ENCODE data around the gene ADCY9. TPM values are rescaled to one million over a fixed set of nuclear protein-coding genes. Genes with fewer than 3 reads are reported as not detected.

Gene ADCY9
- polyA plus RNA-seq, 1 donor from 2014 or later: 6.3 TPM

DNA sequence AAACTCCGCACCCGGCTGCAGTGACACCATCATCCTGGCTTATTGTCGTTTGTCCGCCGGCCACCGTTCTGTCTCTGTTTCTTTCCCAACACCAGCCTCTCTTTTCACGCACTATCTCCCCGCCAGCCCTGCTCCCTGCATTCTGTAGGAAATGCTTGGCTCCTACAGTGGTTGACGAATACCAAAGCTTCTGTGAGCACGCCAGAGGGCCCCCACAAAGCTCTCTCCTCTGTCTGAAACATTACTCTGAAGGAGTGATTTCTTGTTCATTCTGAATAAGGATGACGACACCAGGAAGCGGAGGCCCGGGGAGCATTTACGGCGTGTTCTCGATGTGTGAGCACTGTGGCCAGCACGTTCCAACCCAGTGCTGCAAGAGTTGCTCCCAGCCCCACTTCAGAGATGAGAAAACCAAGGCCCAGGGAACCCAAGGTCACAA is 58.8 kb downstream of the ADCY9 start:
- H3K36me3 ChIP-seq (ENCODE audit: insufficient read depth, low read length): no peaks in the 10 kb centered on the region

DNA sequence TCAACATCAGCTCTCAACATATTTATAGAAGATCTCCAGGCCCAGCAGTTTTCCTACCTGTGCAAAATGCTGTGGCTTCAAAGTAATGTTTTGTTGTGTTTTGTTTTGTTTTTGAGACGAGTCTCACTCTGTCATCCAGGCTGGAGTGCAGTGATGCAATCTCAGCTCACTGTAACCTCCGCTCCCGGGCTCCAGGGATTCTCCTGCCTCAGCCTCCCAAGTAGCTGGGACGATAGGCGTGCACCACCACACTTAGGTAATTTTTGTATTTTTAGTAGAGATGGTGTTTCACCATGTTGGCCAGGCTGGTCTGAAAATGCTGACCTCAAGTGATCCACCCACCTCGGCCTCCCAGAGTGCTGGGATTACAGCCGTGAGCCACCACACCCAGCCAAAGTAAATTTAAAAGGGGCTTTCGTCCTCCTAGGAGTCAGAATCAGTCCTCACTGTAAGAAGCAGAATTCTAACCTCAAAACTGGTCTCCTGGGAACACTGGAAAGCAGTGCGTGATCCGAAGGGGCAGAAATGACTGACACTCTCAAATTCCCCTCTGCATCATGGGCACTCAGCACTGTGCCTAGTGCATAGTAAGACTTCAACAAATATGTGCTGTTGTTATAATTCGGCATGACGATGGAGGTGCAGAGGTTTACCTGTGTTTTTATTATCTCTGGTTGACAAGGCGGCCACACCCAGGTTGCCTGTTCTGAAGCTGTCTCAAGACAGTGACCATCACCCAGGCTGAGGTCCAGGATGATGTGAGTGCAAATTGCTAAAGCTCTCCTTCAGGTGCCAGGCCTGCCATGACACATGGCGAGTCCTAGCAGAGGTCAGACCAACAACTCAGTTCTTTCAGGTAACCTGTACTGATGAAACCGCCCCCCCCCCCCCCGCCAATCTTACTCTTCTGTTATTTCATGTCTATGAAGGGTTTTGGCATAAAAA is 59.8 kb downstream of the ADCY9 start:
- Histone ChIP-seq H3K27ac (ENCODE audit: low read length) (no peak overlapping the region), H4K20me1 (ENCODE audit: insufficient read depth) (no peaks in the 10 kb centered on the region), H3K36me3 (ENCODE audit: insufficient read depth, low read length) (no peaks in the 10 kb centered on the region), H3K79me2 (replicated peaks; ENCODE audit: insufficient read depth, low read length) (no peaks in the 10 kb centered on the region), H3K9me3 (ENCODE audit: low read length) (peaks cover 4% of the 10 kb centered on the region), H3K9me2 (ENCODE audit: insufficient read depth, low read length) (no peaks in the 10 kb centered on the region), H2AFZ (ENCODE audit: low read depth, low read length) (no peak overlapping the region), H3K27me3 (ENCODE audit: insufficient read depth, low read depth, low read length) (no peaks in the 10 kb centered on the region), H3F3A (ENCODE audit: insufficient read depth, low read length, poor library complexity, severe bottlenecking) (no peaks in the 10 kb centered on the region), H3K4me3 (ENCODE audit: low read length) (no peak overlapping the region), H3K4me2 (ENCODE audit: low read length) (no peak overlapping the region), H3K9ac (ENCODE audit: low read length) (no peak overlapping the region)
- TF ChIP-seq EP300 (conservative IDR thresholded peaks at IDR 0.05; ENCODE audit: poor library complexity, severe bottlenecking) (no peak), MXI1 (conservative IDR thresholded peaks at IDR 0.05; ENCODE audit: poor library complexity, severe bottlenecking) (no peak), RAD21 (conservative IDR thresholded peaks at IDR 0.05) (no peak)

More for the DNA sequence above, 58.8 kb downstream of the ADCY9 start:
- Histone ChIP-seq H3K9me3 (ENCODE audit: low read length) (peaks cover 4% of the 10 kb centered on the region), H2AFZ (ENCODE audit: low read depth, low read length) (no peak overlapping the region), H3K27ac (ENCODE audit: low read length) (no peak overlapping the region), H3K79me2 (replicated peaks; ENCODE audit: insufficient read depth, low read length) (no peaks in the 10 kb centered on the region), H4K20me1 (ENCODE audit: insufficient read depth) (no peaks in the 10 kb centered on the region), H3K27me3 (ENCODE audit: insufficient read depth, low read depth, low read length) (no peaks in the 10 kb centered on the region), H3K4me2 (ENCODE audit: low read length) (no peak overlapping the region), H3F3A (ENCODE audit: insufficient read depth, low read length, poor library complexity, severe bottlenecking) (no peaks in the 10 kb centered on the region), H3K9me2 (ENCODE audit: insufficient read depth, low read length) (no peaks in the 10 kb centered on the region), H3K9ac (ENCODE audit: low read length) (no peak overlapping the region), H3K4me3 (ENCODE audit: low read length) (no peak overlapping the region)
- TF ChIP-seq EP300 (conservative IDR thresholded peaks at IDR 0.05; ENCODE audit: poor library complexity, severe bottlenecking) (no peak), SMC3 (conservative IDR thresholded peaks at IDR 0.05; ENCODE audit: poor library complexity) (no peak), TAF1 (IDR thresholded peaks at IDR 0.05; ENCODE audit: low read depth) (no peak), RAD21 (conservative IDR thresholded peaks at IDR 0.05) (no peak), POLR2AphosphoS5 (IDR thresholded peaks at IDR 0.05) (no peak), EZH2 (IDR thresholded peaks at IDR 0.05; ENCODE audit: borderline replicate concordance, insufficient read depth, low read length, poor library complexity, severe bottlenecking) (no peak), MXI1 (conservative IDR thresholded peaks at IDR 0.05; ENCODE audit: poor library complexity, severe bottlenecking) (no peak)
- TF ChIP-seq, protein P1, sequence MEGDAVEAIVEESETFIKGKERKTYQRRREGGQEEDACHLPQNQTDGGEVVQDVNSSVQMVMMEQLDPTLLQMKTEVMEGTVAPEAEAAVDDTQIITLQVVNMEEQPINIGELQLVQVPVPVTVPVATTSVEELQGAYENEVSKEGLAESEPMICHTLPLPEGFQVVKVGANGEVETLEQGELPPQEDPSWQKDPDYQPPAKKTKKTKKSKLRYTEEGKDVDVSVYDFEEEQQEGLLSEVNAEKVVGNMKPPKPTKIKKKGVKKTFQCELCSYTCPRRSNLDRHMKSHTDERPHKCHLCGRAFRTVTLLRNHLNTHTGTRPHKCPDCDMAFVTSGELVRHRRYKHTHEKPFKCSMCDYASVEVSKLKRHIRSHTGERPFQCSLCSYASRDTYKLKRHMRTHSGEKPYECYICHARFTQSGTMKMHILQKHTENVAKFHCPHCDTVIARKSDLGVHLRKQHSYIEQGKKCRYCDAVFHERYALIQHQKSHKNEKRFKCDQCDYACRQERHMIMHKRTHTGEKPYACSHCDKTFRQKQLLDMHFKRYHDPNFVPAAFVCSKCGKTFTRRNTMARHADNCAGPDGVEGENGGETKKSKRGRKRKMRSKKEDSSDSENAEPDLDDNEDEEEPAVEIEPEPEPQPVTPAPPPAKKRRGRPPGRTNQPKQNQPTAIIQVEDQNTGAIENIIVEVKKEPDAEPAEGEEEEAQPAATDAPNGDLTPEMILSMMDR (IDR thresholded peaks at IDR 0.05; ENCODE audit: poor library complexity, severe bottlenecking): no peak
- TF ChIP-seq, protein P2, sequence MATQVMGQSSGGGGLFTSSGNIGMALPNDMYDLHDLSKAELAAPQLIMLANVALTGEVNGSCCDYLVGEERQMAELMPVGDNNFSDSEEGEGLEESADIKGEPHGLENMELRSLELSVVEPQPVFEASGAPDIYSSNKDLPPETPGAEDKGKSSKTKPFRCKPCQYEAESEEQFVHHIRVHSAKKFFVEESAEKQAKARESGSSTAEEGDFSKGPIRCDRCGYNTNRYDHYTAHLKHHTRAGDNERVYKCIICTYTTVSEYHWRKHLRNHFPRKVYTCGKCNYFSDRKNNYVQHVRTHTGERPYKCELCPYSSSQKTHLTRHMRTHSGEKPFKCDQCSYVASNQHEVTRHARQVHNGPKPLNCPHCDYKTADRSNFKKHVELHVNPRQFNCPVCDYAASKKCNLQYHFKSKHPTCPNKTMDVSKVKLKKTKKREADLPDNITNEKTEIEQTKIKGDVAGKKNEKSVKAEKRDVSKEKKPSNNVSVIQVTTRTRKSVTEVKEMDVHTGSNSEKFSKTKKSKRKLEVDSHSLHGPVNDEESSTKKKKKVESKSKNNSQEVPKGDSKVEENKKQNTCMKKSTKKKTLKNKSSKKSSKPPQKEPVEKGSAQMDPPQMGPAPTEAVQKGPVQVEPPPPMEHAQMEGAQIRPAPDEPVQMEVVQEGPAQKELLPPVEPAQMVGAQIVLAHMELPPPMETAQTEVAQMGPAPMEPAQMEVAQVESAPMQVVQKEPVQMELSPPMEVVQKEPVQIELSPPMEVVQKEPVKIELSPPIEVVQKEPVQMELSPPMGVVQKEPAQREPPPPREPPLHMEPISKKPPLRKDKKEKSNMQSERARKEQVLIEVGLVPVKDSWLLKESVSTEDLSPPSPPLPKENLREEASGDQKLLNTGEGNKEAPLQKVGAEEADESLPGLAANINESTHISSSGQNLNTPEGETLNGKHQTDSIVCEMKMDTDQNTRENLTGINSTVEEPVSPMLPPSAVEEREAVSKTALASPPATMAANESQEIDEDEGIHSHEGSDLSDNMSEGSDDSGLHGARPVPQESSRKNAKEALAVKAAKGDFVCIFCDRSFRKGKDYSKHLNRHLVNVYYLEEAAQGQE (IDR thresholded peaks at IDR 0.05; ENCODE audit: borderline replicate concordance): no peak

All from neural cell (in vitro differentiated cells).